LNCaP clone FGC (cell line): ENCODE measurements around the gene PPIL6.

ENCODE experiments used
- DNase-seq: peaks from one replicate; pipeline ENCODE4 v3.0.0-alpha.2; 2011; ENCODE audit warnings: low read depth
- H3K4me3 ChIP-seq: 2 replicates; pipeline ENCODE4 v1.5.1; 2011; ENCODE audit warnings: mild to moderate bottlenecking, low read depth, low read length, control low read depth
- CTCF ChIP-seq: IDR thresholded peaks from 2 replicates; pipeline ENCODE4 v1.5.1; 2012; ENCODE audit warnings: mild to moderate bottlenecking; ENCODE audit not compliant: control insufficient read depth, insufficient read depth; ENCODE audit errors: extremely low read depth

The PPIL6 gene

DNA sequence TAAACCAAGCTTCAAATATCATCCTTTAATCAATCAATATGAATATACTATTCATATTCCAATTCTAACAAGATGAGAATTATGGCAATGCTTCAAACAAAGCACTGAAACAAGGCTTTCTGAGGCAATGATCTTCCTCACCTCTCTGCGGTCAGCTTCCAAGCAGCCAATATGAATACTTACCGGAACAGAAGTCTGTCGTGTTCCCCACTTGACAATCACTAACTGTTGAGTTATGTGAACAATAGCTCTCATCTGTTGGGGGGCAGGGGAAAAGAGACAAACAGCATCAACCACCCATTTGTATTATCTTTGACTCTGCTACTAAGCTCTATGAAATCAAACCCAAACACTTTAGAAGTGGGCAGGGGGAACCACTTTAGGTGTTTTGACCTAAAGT is 62.7 kb downstream of the PPIL6 start:
- DNase-seq, result no peak
- H3K4me3 ChIP-seq, result no peak overlapping the region
- TF ChIP-seq CTCF, result no peak

DNA sequence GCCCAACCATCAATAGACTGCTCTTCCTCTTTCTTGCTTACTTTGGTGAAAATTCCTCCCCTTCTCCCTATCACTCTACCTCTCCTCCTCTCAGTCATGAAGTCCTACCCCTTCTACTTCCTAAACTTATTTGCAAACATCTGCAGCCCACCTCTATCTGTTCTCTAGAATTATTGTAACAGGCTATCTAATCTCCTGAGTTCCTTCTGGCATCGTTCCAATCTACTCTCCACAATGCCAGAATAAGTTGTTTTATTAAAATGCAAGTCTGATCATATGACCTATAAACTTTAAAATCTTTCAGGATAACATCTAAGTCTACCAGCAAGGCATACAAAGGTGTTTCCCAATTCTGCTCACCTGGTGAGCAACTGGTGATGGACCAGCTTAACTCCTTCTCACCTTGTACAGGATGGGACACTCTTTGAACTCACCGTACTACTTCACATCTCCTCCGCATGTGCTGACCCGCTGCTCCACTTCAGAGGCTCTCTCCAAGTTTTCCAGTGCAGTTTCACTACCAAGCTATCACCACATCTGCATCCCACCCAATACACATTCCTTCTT is 66.0 kb downstream of the PPIL6 start:
- peak; percentile 86 for DNase-seq
- H3K4me3 ChIP-seq, result no peak overlapping the region
- TF ChIP-seq CTCF, result no peak

GRCh38 chr6:109373762-109374161 is 66.7 kb downstream of the PPIL6 start:
- no peak for DNase-seq
- no peak for TF ChIP-seq CTCF

GRCh38 chr6:109373331-109373730 is 67.1 kb downstream of the PPIL6 start:
- no peak for DNase-seq
- H3K4me3 ChIP-seq, result no peak overlapping the region
- no peak for TF ChIP-seq CTCF

More at GRCh38 chr6:109373762-109374161, 66.7 kb downstream of the PPIL6 start:
- H3K4me3 ChIP-seq, result no peak overlapping the region

DNA sequence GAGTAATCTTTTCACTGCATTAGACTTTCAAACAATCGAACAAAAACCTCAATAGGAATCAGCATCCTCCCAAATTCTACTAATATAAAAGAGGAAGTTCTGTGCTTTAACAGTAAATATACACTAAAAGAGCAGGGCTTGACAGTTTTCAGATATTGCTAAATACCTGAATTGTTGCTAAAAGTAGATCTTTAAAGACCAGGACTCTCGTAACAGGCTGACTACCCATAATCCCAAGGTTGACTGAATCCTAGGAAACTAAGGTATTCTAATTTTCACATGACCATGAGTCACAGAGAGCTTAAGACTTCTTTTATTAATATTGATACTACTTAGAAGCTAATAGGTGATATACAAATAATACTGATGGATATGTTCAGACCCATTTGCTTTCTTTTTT is 68.3 kb downstream of the PPIL6 start:
- no peak for TF ChIP-seq CTCF
- no peak for DNase-seq
- no peak overlapping the region for H3K4me3 ChIP-seq

DNA sequence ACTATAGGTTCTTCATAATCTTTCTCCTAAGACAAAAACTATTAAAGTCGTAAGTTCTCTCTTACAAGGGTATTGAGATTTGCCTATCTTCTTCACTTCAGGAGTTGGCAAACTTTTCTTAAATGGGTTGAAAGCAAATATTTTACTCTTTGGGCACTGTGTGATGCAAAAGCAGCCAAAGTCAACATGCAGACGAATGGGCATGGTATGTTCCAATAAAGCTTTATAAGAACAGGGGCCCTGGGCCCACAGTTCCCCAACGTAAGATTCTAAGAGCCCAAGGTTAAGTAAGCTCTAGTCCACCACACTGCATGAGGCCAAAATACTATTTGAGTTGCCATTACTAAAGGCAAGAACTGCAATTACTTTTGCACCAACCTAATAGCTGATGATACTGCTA is 69.6 kb downstream of the PPIL6 start:
- peak; percentile 93 for DNase-seq
- no peak overlapping the region for H3K4me3 ChIP-seq
- no peak for TF ChIP-seq CTCF

DNA sequence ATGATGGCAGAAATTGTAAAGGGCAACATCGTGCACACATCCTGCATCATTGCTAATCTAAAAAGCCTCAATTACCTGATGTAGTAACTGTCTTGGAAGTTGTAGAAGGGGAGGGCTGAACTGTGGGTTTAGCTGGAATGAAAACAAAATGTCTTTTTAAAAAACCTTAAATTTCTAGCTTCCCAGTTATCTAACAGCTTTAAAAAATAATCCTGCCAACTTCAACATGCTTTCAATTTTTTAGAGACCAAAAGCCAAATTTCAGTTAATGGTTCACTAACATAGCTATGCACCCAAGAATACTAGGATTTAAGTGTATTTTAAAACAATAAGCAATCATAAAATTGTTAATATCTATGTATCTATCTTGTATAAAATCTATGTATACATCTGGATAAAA is 70.1 kb downstream of the PPIL6 start:
- no peak for TF ChIP-seq CTCF
- no peak overlapping the region for H3K4me3 ChIP-seq
- DNase-seq, result no peak
